GM12801 (cell line): ENCODE measurements around the gene EEF1AKMT1.

ENCODE experiments used
- CTCF ChIP-seq: IDR thresholded peaks from one replicate; pipeline ENCODE4 v1.5.1; 2011; ENCODE audit warnings: control low read depth; ENCODE audit not compliant: insufficient read length; ENCODE audit errors: extremely low read depth

The EEF1AKMT1 gene

GRCh38 chr13:20686863-20687579 lies 86.7 kb downstream of the EEF1AKMT1 start:
- no peak for TF ChIP-seq CTCF

GRCh38 chr13:20686167-20686566 lies 87.6 kb downstream of the EEF1AKMT1 start:
- TF ChIP-seq CTCF: no peak

GRCh38 chr13:20685092-20685491 lies 88.7 kb downstream of the EEF1AKMT1 start:
- no peak for TF ChIP-seq CTCF

- TF ChIP-seq CTCF: no peak
Observed at GRCh38 chr13:20684546-20684945, 89.2 kb downstream of the EEF1AKMT1 start.

GRCh38 chr13:20684041-20684440 lies 89.7 kb downstream of the EEF1AKMT1 start:
- no peak for TF ChIP-seq CTCF

- TF ChIP-seq CTCF: no peak
Observed at GRCh38 chr13:20682061-20682460, 91.7 kb downstream of the EEF1AKMT1 start.

GRCh38 chr13:20680416-20681080 lies 93.2 kb downstream of the EEF1AKMT1 start:
- no peak for TF ChIP-seq CTCF
